Gastroesophageal sphincter (tissue), 4 donors: ENCODE results near the gene NRP2. TPM values are rescaled to one million over a fixed set of nuclear protein-coding genes. Genes with fewer than 3 reads are reported as not detected.
A peak's percentile ranks its signal among the peaks of the same experiment; 100 is the strongest.

Experiments
- ATAC-seq: fragments of 150-250 bp; one replicate; pipeline ENCODE4 v1.9.1; 2016; ENCODE audit warnings: mild to moderate bottlenecking, moderate library complexity
- H3K27ac ChIP-seq, 4 donors: fragments of 200-600 bp; sonication (generic) in 3 of 4; 1 replicate in 3 of 4; 2 replicates in 1 of 4; pipeline ENCODE4 v1.5.1; 2016 to 2019
- H3K27me3 ChIP-seq: fragments of 200-600 bp; sonication (generic); one replicate; pipeline ENCODE4 v1.5.1; 2019
- H3K36me3 ChIP-seq, 2 donors: fragments of 200-600 bp; sonication (generic); one replicate each; pipeline ENCODE4 v1.5.1; 2019; ENCODE audit warnings: control low read depth in 1 of 2
- H3K4me1 ChIP-seq, 3 donors: fragments of 200-600 bp; sonication (generic); 1 replicate in 2 of 3; 2 replicates in 1 of 3; pipeline ENCODE4 v1.5.1; 2016 to 2019; ENCODE audit warnings: control low read depth in 2 of 3
- H3K4me3 ChIP-seq, 2 donors: fragments of 200-600 bp; sonication (generic); one replicate each; pipeline ENCODE4 v1.5.1; 2019; ENCODE audit warnings: mild to moderate bottlenecking in 1 of 2, moderate library complexity in 1 of 2
- H3K9me3 ChIP-seq, 3 donors: fragments of 200-600 bp; sonication (generic); one replicate each; pipeline ENCODE4 v1.5.1; 2017 to 2019; ENCODE audit warnings: control low read depth in 2 of 3
- EP300 ChIP-seq: sonication (generic); formaldehyde crosslinking; IDR thresholded peaks from one replicate; pipeline ENCODE4 v1.6.1; 2017; ENCODE audit warnings: antibody characterized with exemption, mild to moderate bottlenecking
- POLR2A ChIP-seq, 2 donors: fragments of 450-650 bp; IDR thresholded peaks; one replicate each; pipeline ENCODE4 v1.6.1; 2017; ENCODE audit warnings: antibody characterized with exemption in 2 of 2, mild to moderate bottlenecking in 2 of 2, moderate library complexity in 1 of 2
- POLR2AphosphoS5 ChIP-seq: sonication (generic); formaldehyde crosslinking; IDR thresholded peaks from one replicate; pipeline ENCODE4 v1.6.1; 2017; ENCODE audit warnings: antibody characterized with exemption
- WGBS, 2 donors: methylation state at CpG; one replicate each; pipeline ENCODE4 v1.1.5; 2018; ENCODE audit warnings: low coverage in 1 of 2; 5-methylcytosine and 5-hydroxymethylcytosine counted together
- total RNA-seq, 4 donors: library from RNA; depleted of rRNA; stranded (reverse); fragments of >200 nt; gene quantifications; one replicate each; pipeline ENCODE4 v1.1.0, GENCODE V29; 2016
- TF ChIP-seq, protein P1 (sequence below), 4 experiments: fragments of 200-600 bp in 2 of 4; fragments of 450-650 bp in 2 of 4; sonication (generic) in 1 of 4; IDR thresholded peaks; one replicate each; pipeline ENCODE4 v1.5.1; 2017 to 2019; ENCODE audit warnings: antibody characterized with exemption in 4 of 4, mild to moderate bottlenecking in 2 of 4, moderate library complexity in 2 of 4

Gene NRP2
- total RNA-seq, 4 donors from 2014 or later, result 278 to 466 (median 371) TPM

DNA sequence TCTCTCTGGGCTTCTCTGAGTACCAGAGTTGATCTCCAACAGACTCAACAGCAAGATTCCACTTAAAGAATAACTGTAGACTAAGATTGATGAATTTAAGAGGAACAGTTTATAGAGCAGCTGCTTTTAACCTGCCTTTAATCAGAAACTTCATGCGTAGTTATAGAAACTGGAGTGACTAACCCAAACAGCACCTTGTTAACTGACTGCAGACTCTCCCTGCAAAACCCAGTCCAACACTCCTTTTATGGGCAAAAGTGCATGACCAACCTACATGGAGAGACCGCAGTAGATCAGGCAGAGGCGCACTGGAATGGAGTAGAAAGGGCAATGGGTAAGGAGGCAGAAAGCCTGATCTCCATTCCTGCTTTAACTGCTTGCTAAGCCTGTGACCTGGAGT is 110.6 kb downstream of the NRP2 start:
- peaks cover 0 to 87% (median 7%) of the 10 kb centered on the region in 3 donors for H3K4me1 ChIP-seq
- peaks cover 0 to 47% of the 10 kb centered on the region in 2 donors for H3K36me3 ChIP-seq
- H3K9me3 ChIP-seq, result no peaks in the 10 kb centered on the region
- no peak overlapping the region for H3K4me3 ChIP-seq
- H3K27ac ChIP-seq, result peak overlapping the region; percentile 85 to 99 (median 95)
- no peaks in the 10 kb centered on the region for H3K27me3 ChIP-seq
- WGBS, 2 donors, result 42 to 54% methylated on average over 3 of the region's 3 CpGs
- TF ChIP-seq POLR2AphosphoS5, result peak; percentile 69
- no peak for TF ChIP-seq POLR2A (IDR thresholded peaks at IDR 0.05)
- peak; percentile 88 for ATAC-seq

DNA sequence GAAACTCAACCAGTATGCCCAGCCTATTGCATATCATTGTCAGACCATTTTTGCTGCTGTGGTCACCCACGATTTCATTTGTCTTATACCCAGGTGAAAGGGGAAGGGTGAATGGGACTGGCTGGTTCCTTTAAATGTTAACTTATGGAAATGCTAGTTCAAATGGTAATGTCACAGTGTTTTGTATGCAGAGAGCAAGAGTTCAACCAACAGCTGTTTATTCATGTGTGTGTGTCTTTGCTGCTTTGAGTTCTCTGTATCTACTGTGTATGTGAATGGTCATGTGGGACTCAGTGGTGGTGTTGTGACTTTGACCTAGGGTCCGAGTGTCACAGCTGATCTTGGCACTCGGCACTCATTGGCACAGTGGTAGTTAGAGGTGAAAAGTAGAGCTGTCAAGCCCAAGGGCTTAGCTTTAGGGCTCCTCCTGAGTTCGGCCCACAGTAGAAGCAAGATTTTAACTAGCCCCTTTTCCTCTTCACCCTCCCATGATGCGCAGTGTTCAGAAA is 114.6 kb downstream of the NRP2 start:
- WGBS, 2 donors, result 83 to 87% methylated on average over 2 of the region's 5 CpGs
- Histone ChIP-seq H3K36me3 (peaks cover 0 to 47% of the 10 kb centered on the region in 2 donors), H3K27ac (peak overlapping the region in 3 of 4 donors; percentile 70 to 96 (median 94)), H3K4me3 (no peak overlapping the region), H3K27me3 (no peaks in the 10 kb centered on the region), H3K4me1 (peaks cover 9 to 81% (median 14%) of the 10 kb centered on the region in 3 donors), H3K9me3 (peaks cover 0 to 16% (median 0%) of the 10 kb centered on the region in 3 donors)
- no peak for ATAC-seq
- TF ChIP-seq, protein P1, sequence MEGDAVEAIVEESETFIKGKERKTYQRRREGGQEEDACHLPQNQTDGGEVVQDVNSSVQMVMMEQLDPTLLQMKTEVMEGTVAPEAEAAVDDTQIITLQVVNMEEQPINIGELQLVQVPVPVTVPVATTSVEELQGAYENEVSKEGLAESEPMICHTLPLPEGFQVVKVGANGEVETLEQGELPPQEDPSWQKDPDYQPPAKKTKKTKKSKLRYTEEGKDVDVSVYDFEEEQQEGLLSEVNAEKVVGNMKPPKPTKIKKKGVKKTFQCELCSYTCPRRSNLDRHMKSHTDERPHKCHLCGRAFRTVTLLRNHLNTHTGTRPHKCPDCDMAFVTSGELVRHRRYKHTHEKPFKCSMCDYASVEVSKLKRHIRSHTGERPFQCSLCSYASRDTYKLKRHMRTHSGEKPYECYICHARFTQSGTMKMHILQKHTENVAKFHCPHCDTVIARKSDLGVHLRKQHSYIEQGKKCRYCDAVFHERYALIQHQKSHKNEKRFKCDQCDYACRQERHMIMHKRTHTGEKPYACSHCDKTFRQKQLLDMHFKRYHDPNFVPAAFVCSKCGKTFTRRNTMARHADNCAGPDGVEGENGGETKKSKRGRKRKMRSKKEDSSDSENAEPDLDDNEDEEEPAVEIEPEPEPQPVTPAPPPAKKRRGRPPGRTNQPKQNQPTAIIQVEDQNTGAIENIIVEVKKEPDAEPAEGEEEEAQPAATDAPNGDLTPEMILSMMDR (IDR thresholded peaks at IDR 0.05), result no peak
- TF ChIP-seq POLR2A (IDR thresholded peaks at IDR 0.05) (no peak), EP300 (no peak), POLR2AphosphoS5 (no peak)

DNA sequence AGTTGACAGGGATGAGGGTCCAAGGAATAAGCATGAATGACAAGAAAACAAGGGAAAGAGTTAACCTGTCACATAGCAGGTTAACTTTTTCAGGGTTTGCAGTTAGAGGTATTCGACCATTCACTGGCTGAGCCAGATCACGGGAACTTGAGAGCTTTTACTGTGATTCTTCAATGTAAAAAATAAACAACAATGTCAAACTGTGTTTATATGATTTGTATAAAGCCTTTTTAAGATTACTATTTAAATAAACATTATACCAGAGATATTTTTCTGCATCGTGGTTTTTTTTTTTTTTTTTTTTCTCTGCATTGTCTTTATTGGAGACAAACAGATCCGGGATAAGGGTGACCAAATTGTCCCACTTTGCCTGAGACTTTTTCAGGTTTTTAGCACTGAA is 115.6 kb downstream of the NRP2 start:
- no peaks in the 10 kb centered on the region for H3K27me3 ChIP-seq
- peak overlapping the region; percentile 83 to 96 (median 94) for H3K27ac ChIP-seq
- peaks cover 7 to 81% (median 15%) of the 10 kb centered on the region in 3 donors for H3K4me1 ChIP-seq
- WGBS, 2 donors, result 40% methylated on average over 2 to 4 of the region's 4 CpGs
- ATAC-seq, result no peak
- H3K4me3 ChIP-seq, result no peak overlapping the region
- peaks cover 0 to 16% (median 0%) of the 10 kb centered on the region in 3 donors for H3K9me3 ChIP-seq
- peaks cover 0 to 47% of the 10 kb centered on the region in 2 donors for H3K36me3 ChIP-seq
- no peak for TF ChIP-seq EP300
- TF ChIP-seq POLR2AphosphoS5, result peak; percentile 25

DNA sequence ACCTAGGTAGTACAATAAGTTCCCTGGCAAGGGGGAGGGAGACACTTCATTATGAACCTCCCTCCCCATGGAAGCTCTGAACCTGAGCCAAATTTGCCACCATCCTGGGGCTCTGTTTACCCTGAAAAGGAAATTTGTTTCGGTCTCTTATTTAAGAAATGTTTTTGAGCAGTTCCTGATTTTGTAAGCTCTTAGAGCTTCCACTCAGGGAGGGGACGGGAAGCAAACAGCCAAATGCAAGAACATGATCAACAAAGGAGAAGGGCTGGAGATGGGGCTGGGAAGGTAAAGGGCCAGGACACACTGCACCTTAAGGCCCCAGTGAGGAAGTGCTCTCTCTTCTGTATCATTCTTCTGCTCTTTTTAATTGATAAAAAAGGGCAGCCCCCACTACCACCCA is 117.9 kb downstream of the NRP2 start:
- Histone ChIP-seq H3K4me1 (peaks cover 7 to 69% (median 15%) of the 10 kb centered on the region in 3 donors), H3K9me3 (peaks cover 0 to 16% (median 0%) of the 10 kb centered on the region in 3 donors), H3K4me3 (no peak overlapping the region), H3K27ac (peak overlapping the region; percentile 83 to 96 (median 94)), H3K36me3 (peaks cover 0 to 26% of the 10 kb centered on the region in 2 donors), H3K27me3 (no peaks in the 10 kb centered on the region)
- TF ChIP-seq POLR2A (IDR thresholded peaks at IDR 0.05) (no peak), EP300 (no peak), POLR2AphosphoS5 (no peak)
- TF ChIP-seq, protein P1 (IDR thresholded peaks at IDR 0.05), result no peak
- 18 to 40% methylated on average over 1 to 2 of the region's 2 CpGs for WGBS, 2 donors
- no peak for ATAC-seq

DNA sequence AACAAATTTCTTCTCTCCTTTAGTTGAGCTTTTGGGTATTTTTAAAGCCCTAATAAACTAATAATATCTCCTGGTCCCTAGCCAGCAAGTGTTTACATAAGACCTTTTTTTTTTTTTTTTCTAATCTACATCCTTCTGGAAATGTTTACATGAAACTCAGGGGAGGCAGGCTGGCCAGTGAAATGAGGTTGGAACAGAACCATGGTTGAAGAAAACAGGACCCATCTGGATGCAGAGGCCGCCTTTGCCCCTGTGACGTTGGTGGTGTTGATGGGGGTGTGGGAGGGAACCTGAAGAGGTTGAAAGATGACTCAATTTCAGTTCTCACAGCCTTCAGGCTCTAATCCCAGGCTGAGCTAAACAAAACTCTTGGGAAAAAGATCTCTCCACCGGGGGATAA is 118.5 kb downstream of the NRP2 start:
- TF ChIP-seq, protein P1 (IDR thresholded peaks at IDR 0.05), result no peak
- TF ChIP-seq POLR2AphosphoS5, result peak; percentile 75
- H3K36me3 ChIP-seq, result peaks cover 0 to 21% of the 10 kb centered on the region in 2 donors
- H3K27ac ChIP-seq, result peak overlapping the region; percentile 83 to 96 (median 94)
- ATAC-seq, result peak; percentile 84
- H3K4me3 ChIP-seq, result no peak overlapping the region
- H3K27me3 ChIP-seq, result no peaks in the 10 kb centered on the region
- H3K9me3 ChIP-seq, result peaks cover 0 to 16% (median 0%) of the 10 kb centered on the region in 3 donors
- WGBS, 2 donors, result 0% methylated on average over 1 to 3 of the region's 3 CpGs
- H3K4me1 ChIP-seq, result peaks cover 7 to 68% (median 15%) of the 10 kb centered on the region in 3 donors

DNA sequence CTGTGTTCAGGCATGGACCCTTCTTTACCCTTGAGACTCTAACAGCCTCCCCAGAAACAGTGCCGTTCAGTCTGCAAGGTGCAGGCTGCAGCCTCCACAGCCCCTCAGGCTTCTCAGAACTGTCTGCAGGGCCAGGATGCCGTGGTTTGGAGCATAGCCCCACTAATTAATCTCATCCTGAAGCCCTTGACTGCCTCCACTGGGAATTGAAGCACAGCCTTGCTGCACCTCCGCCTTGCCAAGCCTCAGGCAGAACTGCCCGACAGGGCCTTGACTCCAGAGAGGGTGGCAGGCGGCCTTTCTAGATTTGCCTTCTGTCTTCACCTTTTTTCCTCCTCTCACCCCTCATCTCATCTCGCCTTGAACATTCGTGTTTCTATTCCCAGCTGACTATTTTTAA is 119.8 kb downstream of the NRP2 start:
- WGBS, 2 donors, result 35% methylated on average over 6 of the region's 7 CpGs; no CpG with 5 or more reads in 1 of the 2 donors
- no peak overlapping the region for H3K4me3 ChIP-seq
- ATAC-seq, result no peak
- peaks cover 0 to 16% (median 0%) of the 10 kb centered on the region in 3 donors for H3K9me3 ChIP-seq
- H3K27me3 ChIP-seq, result no peaks in the 10 kb centered on the region
- peak overlapping the region; percentile 83 to 96 (median 94) for H3K27ac ChIP-seq
- peaks cover 0 to 8% of the 10 kb centered on the region in 2 donors for H3K36me3 ChIP-seq
- peaks cover 7 to 75% (median 15%) of the 10 kb centered on the region in 3 donors for H3K4me1 ChIP-seq
- TF ChIP-seq POLR2A (IDR thresholded peaks at IDR 0.05) (no peak), EP300 (no peak)
- TF ChIP-seq, protein P1 (IDR thresholded peaks at IDR 0.05), result no peak
